GM08714 (cell line): ENCODE results near the gene RNF222.
A peak's percentile ranks its signal among the peaks of the same experiment; 100 is the strongest.

Experiments used
- H3K4me3 ChIP-seq: fragments of 200-500 bp; sonication (Bioruptor generic); 2 replicates; pipeline ENCODE4 v1.5.1; 2014; ENCODE audit warnings: mild to moderate bottlenecking, low read length, inconsistent platforms
- ZNF274 ChIP-seq: IDR thresholded peaks from 2 replicates; pipeline ENCODE4 v1.6.1; 2012; ENCODE audit warnings: mild to moderate bottlenecking, low read depth, low read length

RNF222 gene

GRCh38 chr17:8397636-8398035 is at the start of gene RNF222:
RNF222 (minus strand) TSS chr17:8397827; CDS start chr17:8393461, 4,366 bp downstream.
- no peak for TF ChIP-seq ZNF274
- no peak within 1 kb of the TSS for H3K4me3 ChIP-seq

GRCh38 chr17:8445536-8445935 is 47.9 kb upstream of the RNF222 start:
- no peak for TF ChIP-seq ZNF274
- H3K4me3 ChIP-seq, result no peak overlapping the region

GRCh38 chr17:8444494-8444893 is 46.9 kb upstream of the RNF222 start:
- no peak for TF ChIP-seq ZNF274
- no peak overlapping the region for H3K4me3 ChIP-seq

- no peak overlapping the region for H3K4me3 ChIP-seq
- no peak for TF ChIP-seq ZNF274
Observed at GRCh38 chr17:8443756-8444155, 46.1 kb upstream of the RNF222 start.

- no peak overlapping the region for H3K4me3 ChIP-seq
- TF ChIP-seq ZNF274, result no peak
Observed at GRCh38 chr17:8442310-8442709, 44.7 kb upstream of the RNF222 start.

GRCh38 chr17:8441690-8442089 is 44.1 kb upstream of the RNF222 start:
- no peak for TF ChIP-seq ZNF274
- H3K4me3 ChIP-seq, result no peak overlapping the region

GRCh38 chr17:8439681-8440080 is 42.1 kb upstream of the RNF222 start:
- H3K4me3 ChIP-seq, result no peak overlapping the region
- TF ChIP-seq ZNF274, result no peak

- TF ChIP-seq ZNF274, result no peak
Observed at GRCh38 chr17:8438441-8438840, 40.8 kb upstream of the RNF222 start.

GRCh38 chr17:8436844-8437171 is 39.2 kb upstream of the RNF222 start:
- TF ChIP-seq ZNF274, result no peak
- peak overlapping the region; percentile 97 for H3K4me3 ChIP-seq

More at GRCh38 chr17:8438441-8438840, 40.8 kb upstream of the RNF222 start:
- no peak overlapping the region for H3K4me3 ChIP-seq

- no peak for TF ChIP-seq ZNF274
- H3K4me3 ChIP-seq, result peak overlapping the region; percentile 97
Observed at GRCh38 chr17:8436169-8436843, 38.7 kb upstream of the RNF222 start.

- peak within 1 kb of the TSS; percentile 97 for H3K4me3 ChIP-seq
- TF ChIP-seq ZNF274, result no peak
Observed at GRCh38 chr17:8435245-8436168, 37.9 kb upstream of the RNF222 start, which contains the start of gene NDEL1. NDEL1 (plus strand) TSS chr17:8435884; CDS start chr17:8444272, 8,388 bp downstream.

GRCh38 chr17:8430966-8431365 is 33.3 kb upstream of the RNF222 start:
- no peak overlapping the region for H3K4me3 ChIP-seq
- TF ChIP-seq ZNF274, result no peak

GRCh38 chr17:8426802-8427201 is 29.2 kb upstream of the RNF222 start:
- TF ChIP-seq ZNF274, result no peak
- no peak overlapping the region for H3K4me3 ChIP-seq

GRCh38 chr17:8426094-8426720 is 28.6 kb upstream of the RNF222 start:
- H3K4me3 ChIP-seq, result no peak overlapping the region
- no peak for TF ChIP-seq ZNF274
